TTC549 (cell line): ENCODE data around the gene LEKR1.
"Not testable (repeated sequence)": the region's sequence is repeated elsewhere in the genome, so short reads cannot be mapped to it uniquely, and the experiment has no call there.

Experiments used
- FAIRE-seq: peaks from 2 replicates; lab custom pipeline; 2012; peaks lifted over from hg19 to GRCh38; lab: Jason Lieb, UNC

Gene LEKR1

DNA sequence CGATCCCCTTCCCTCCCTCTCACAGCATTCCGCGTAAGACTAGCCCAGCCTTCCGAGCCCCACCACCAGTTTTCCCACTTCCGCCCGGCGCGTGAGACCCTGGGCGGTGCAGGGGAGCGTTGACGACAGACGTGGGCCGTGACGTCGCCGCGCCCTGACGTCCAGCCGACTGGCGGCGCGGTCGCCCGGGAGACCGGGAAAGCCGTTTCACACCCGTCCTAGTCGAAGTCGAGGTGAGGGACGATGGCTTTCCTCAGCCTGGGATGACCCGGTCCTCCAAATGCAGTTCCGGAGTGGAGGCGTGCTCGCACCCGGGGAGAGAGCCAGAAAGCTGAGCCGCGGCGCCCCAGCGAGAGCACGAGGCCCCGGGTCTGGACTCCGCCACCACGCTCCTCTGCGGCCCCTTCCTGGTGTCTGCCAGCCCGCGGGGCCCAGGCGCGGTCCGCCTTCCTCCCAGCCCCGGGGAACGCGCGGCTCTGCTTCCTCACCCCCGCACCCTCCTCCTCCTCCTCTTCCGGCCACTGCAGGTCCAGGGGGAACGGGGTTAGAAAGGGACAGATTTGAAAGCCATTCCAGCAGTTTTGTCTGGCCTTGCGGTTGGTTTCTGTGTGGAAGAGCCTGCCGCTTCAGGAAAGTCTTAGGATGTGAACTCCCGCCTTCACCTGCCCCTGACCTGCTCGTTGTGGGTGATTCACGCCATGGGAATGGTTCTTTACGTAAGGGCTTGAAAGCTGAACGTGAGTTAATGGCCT is at the start of gene LEKR1:
LEKR1 (plus strand) TSS at position 210 of the 752 bp plus-strand sequence. CDS start 2,977 bp downstream, outside the sequence.
- no peak for FAIRE-seq

DNA sequence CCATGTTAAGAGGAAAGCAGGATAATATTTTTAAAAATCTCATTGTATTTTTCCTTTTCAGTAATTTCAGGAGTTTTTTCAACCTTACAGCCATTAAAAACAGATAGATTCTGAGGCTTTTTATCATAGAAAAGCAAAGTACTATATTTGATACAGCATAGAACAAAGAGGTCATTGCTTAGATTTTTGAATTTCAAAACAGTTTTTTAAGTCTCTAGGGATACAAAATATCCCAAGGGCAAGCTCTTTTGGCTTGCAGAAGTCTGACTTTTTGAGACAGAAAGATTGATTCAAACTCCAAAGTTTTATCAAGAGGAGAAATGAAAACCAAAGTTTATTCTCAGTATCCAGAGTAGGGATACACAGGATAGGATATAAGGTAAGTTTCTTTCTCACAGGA is 49.3 kb upstream of the LEKR1 start:
- FAIRE-seq = no peak

DNA sequence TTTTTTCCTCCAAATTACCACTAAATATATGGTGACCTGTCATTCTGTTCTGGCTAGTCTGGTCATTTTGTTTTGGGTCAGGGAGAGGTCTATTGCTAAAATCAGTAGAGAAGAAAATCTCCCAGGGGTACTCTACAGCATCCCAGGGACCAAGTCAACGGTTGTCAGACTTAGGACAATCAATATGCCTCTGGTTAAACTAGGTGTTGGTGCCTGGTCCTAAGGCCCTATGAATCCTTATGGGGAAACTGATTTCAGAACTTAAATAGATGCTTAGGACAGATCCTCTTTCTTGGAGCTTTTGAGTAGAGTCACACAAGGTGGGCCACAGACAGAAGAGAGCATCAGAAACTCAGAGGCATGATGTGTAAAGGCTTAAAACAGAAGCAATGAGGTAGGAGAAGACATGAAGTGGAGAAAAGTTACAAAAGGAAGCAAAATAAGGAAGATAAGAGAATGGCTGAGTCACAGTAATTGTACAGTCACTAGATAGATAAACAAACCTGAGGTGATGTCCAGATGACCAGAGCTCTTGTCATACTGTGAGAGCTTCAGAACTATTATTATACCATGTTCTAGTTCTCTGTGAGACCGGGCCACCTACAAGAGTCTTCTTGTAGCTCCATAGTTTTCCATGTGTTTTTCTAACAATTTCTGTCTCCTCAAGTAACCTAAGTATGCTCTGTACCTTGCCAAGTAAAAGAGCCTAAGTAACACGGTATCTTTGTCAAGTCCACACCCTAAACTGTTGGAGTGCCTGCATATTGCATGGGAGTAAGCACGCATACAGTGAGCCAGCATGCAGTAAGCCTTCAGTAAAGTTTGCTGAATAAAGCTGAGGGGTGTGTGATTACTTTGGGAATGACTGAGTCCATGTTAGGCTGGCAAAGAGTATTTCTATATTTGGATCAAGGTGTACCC is 44.6 kb upstream of the LEKR1 start:
- FAIRE-seq = no peak

DNA sequence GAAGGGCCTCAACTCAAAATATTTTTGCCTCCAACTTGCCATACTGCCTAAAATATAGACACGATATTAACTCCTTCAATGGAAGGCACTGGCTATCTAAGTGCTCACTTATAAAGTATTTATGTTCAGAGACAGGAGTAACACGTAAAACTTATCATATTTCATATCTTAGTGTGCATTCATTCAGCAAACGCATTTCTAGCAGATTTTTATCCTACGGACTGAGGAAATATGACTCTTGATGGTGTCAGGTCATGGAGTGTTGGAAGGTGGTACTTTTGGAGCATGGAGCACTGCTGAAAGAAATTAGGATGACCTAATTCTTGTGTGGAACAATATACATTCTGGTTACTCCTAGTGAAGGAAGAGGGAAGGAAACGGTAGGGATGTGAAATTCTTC is 43.8 kb upstream of the LEKR1 start:
- FAIRE-seq = no peak

DNA sequence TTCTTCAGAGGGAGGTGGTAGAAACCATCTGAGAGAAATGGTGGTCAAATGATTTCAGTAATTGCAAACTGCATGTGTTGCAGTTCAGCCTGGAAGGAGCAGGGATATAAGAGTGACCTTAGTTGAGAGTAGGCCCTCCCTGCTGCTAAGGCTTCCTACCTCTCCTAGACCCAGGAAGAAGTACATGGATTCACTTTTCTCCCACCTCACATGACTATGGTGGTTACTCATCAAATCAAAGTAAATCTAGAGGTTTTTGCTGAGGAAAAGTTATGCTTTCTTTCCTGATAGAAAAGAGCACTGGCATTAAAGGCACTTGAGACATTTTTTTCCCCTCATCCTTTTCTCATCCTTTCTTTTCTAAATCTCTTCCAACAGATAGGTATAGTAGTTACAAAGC is 43.2 kb upstream of the LEKR1 start:
- no peak for FAIRE-seq

DNA sequence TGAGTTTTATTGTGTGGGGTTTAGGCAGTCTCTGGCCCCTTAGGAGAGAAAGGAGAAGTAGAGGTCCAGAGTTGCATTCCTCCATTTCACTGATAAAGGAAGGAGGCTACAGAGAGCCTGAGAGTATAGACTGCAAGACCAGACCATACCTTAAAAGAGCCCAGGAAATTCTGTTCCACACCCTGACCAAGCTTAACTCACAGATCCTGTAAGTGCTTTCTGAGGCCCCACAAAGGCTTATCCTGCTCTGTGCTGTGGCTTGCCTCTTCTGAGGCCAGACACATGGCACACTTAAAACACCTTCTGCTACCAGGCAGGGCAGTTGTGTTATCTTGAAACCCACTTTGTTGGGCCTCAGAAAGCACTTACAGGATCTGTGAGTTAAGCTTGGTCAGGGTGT is 39.2 kb upstream of the LEKR1 start:
- FAIRE-seq = no peak

DNA sequence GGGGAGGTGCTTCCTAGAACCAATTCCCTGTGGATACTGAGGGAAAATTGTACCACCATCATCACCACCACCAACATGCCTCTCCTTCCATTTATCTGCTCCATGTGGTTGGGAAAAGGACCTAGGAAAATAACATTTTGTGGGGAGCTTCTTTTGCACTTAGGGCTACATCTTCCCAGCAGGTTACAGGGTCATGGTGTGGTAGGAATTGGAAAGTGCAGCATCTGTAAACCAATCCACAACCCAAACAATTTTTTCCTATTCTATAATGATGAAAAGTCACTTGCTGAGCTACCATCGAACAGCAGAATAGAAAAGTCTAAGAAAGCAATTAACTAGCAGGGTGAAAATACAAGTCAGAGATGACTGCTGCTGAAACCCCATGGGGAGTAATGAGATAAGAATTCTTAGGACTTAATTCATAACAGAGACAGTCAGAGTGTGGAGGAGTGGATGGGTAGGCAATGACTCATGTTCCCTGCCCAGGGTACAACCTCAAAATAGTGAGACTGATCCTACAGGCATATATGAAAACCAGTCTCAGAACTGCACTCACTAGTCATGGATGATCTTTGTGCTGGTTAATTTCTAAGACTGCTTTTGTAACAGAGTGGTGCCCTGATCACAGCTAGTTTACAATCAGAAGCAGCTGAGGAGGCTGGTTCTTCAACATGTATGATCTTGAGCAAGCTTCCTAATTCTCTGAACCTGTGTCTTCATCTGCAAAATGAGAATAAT is 38.1 kb upstream of the LEKR1 start:
- no peak for FAIRE-seq

DNA sequence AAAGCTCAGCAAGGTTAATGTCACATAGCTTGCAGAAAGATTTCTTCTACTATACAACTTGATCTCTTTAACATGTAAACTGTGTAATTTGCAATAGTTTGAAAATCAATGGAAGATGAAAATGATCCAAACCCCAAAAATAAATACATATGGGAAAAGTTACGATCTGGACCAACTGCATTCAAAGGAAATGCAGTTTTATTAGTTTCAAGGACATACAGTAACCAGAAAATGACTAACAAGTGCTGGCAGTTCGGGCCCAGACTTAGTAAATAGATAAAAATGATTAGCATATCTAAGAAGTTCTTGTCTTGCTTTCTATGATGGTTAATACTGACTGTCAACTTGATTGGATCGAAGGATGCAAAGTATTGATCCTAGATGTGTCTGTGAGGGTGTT is 37.3 kb upstream of the LEKR1 start:
- no peak for FAIRE-seq

DNA sequence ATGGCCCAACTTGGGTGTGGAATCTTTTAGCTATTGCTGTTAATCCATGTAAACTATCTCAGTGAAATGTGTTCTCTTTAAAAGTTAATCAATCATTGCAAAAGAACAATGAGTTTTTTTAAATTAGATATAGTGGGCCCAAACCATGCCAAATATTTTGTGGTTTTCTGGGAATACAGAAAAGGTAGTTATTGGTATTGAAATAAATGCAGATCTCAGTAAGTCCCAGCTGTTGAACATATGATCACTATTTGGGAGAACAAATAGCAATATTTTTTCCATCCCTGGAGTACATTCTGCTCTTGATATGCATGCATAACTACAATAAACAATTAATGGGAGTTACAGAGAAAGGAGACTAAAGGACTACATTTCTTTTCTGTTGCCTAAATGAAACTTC is 36.0 kb upstream of the LEKR1 start:
- FAIRE-seq = no peak

DNA sequence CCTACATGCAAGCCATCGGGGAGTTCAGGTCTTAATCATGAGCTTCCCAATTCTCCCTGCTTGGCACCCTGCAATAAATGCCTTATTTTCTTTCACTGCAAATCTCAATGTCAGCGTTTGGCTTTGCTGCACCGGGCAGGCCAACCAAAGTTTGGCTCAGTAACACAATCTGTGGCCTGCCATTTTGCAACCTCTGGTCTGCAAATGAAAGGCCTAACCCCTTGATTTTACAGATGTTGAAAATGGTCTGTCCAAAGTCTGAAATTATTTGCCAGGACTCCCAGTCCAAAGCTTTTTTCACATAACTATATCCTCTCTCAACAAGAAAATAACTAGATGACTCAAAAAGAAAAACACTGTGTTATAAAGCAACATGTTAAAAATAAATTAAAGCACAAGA is 34.0 kb upstream of the LEKR1 start:
- no peak for FAIRE-seq

DNA sequence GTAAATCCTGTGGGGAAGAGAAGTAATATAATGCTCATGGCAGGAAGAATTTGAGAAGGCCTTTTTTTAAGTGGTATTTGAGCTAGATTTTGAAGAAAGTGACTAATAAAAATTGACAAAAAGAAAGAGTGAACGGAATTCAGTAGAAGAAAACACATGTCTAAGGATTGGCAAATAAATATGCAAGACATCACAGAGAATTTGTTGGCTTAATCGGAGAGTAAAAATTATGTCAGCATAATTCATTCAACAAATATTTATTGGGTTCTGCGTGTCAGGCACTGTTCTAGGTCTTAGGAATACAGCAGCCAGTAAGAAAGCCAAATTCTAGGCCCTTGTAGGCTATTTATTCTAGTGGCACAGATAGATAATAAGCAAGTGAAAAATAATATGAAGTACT is 33.6 kb upstream of the LEKR1 start:
- no peak for FAIRE-seq

DNA sequence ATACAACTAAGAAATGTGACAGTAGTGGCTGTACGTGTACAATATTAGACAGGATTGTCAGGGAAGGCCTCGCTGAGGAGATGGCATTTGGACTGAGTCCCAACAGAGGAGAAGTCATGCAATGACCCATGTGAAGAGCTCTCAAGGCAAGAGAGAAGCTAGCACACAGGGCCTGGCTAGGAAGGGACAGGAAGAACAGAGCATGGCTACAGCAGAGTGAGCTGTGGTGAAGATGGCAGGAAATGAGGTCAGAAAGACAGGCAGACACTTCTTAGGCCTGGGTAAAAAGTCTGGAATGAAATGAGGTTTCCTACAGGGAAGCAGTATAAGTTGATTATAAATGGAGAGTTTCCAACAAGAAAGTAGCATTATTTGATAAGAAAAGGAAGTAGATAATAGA is 33.2 kb upstream of the LEKR1 start:
- FAIRE-seq = no peak

DNA sequence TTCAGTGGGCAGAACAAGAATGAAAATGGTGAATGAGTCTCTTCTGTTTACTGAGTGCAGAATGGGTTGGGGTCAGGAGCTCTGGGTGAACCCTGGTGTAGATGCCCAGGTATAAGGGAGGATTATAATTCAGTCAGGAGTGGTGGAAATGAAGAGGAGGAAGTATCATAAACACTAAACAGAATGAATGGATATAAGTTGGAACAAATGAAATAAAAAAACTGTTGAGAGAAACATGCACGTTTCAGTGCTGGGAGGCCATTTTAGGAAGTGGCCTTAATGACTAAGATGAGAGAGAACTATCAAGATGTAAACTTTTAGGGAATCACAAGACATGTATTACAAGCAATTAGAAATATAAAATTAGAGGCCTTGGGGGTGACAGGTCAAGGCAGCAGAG is 32.8 kb upstream of the LEKR1 start:
- FAIRE-seq = no peak

DNA sequence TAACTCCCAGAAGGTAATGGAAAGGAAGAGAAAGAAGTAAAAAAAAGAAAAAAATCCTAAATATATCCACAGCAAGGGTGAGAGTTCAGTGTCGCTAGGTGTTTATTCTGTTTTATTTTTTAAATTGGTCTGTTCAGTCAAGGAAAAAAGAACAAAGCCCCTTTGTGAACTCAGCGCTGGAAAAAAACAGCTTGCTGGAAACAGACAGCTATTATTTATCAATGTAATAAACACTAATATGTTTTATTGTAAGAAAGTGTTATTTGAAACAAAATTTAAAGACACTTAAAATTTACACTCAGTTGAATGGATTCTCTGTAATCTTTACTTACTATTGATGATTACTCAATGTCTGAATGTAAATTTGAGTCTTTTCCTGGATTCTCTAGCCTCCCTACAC is 32.3 kb upstream of the LEKR1 start:
- FAIRE-seq = no peak

DNA sequence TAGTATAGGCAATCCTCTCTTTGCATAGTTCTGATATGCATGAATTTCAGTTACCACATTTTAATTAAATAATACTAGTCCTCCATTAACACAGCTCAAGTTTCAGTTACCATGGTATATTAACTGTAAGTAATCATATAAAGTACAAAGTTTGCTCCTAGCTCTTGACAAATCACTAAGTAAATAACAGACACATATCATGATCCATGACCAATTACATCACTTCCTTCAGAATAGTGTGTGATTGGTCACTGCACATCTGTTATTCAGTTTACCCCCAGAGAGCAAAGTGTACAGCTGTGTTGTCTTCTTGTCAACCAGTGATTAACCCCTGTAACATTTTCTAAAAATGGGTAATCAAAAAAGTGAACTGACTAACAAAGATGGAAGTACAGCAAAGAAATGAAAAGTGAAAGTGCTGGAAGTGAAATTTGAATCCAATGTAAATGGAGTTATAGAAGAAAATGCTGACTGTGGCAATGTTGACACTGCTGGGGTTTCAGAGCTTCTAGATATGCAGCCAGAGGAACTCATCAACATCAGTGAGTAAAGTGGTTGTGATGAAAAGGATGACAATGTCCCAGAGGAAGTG is 30.2 kb upstream of the LEKR1 start:
- no peak for FAIRE-seq

DNA sequence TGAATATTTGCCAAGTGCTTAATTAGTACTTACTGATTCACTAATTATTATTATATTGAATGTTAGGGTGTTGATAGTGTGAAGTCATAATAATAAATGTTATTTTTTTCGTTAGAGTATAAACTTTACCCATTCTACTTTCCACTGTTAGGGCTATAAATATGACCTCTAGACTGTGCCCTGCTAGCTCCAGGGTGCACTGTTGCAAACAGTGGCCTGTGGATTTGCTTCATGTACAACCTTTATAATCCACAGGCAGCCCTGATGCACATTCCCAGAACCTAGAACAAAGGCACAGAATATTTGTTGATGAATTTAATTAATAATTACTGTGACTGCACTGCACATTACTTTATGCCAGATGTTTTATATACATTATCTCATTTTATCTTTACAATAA is 28.8 kb upstream of the LEKR1 start:
- FAIRE-seq = no peak

DNA sequence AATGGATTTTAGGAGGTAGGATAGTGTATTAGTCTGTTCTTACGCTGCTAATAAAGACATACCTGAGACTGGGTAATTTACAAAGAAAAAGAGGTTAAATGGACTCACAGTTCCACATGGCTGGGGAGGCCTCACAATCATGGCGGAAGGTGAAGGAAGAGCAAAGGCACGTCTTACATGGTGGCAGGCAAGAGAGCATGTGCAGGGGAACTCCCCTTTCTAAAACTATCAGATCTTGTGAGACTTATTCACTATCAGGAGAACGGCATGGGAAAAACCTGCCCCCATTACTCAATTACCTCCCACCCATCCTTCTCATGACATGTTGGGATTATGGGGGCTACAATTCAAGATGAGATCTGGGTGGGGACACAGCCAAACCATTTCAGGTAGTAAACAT is 25.9 kb upstream of the LEKR1 start:
- FAIRE-seq = not testable (repeated sequence)

DNA sequence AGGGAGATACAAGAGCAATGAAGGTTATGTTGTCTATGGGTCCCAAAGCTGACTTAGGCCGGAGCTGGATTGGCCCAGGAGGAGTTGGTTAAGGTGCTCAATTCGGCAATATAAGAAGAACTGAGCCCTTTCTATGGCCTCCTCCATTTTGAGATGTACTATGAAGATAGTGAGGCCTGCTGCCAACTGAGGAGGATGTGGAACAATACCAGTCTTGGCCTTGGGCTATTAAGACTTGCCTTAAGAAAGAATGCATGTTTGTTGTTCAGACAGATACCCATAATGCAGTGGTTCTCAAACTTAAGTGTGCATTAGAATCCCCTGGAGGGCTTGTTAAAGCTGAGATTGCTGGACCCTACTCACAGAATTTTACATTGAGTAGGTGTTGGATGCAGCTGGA is 24.4 kb upstream of the LEKR1 start:
- no peak for FAIRE-seq

DNA sequence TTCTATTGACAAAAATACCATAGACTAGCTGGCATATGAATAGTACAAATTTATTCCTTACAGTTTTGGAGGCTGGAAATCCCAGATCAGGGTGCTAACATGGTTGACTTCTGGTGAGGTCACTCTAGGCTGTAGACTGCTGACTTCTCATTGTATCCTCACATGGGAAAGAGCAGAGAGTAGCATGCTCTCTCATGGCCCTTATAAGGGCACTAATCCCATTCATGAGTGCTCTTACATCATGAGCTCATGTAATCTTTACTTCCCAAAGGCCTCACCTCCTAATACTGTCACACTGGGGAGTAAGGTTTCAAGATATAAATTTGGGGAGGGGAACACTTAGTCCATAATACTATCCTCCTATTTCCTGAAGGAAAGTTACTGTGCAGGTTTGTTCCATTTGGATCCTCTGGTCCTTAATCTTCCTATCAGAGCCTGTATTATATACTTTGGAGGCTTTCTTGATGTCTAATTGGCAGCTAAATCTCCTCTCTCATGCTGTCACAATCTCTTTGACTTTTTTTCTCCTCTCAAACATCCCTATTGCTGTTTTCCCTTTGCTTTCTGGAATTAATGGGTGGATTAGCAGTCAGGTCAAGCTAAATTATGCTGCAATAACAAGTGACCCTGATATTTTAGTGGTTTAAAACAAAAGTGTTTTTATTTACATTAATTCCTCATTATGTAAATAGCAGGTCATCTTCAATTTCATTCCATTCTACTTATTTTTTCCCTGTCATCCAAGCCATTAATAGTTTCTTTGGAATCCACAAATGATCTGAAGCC is 23.1 kb upstream of the LEKR1 start:
- no peak for FAIRE-seq

DNA sequence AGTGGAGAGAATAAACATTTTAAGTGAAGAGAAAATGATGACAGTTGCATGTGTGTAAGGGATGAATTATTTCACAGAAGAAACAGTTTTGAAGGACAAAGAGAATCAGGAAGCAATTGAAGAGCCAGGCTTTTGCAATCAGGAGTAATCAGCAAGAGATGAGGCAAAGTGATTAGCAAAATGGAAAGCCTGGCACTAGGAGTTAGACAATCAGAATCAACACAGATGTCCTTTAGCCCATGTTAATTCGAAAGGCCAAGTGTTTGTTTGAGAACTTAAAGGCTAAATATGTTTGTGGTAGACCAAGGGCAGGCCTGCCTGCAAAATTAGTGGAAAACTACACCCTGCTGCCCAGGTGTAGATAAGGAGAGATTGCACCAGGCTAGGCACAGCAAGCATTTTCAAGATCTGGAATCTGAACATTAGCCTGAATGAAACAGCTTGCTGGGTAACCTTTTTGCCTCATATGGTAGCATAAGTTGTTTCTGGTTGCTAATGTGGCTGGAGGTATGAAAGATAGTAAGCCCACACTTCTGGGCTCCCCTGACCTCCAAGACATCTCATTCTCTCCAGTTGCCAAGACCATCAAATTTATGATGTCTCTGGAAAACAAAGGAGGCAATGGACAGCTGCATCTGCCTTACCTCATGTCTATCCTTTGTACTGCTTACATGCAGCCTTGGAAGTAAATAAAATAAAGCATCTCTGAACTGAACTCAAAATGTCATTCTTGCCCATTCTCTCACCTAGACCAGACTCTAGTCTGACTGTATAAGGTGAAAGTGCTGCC is 22.0 kb upstream of the LEKR1 start:
- FAIRE-seq = no peak

DNA sequence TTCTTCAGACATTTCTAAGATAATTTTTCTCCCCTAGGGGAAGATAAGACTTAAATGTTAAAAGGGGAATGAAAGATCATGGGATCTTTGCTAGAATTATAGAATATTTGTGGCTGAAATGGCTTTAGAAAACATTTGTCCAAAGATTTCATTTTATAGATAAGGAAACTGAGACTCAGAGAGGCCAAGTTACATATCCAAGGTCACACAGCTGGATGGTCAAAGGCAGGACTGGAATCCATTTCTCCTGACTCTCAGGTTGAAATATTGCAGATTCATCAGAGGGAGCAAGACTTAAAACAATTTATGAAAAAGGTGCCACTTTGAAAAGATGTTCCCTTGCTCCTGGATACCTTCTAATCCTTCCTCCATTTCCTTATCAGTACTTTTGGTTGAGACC is 19.5 kb upstream of the LEKR1 start:
- no peak for FAIRE-seq
